Fibroblast of mammary gland (primary cell): Measurements from ENCODE around the gene CHST15.

Experiments
- DNase-seq: peaks from one replicate; pipeline ENCODE4 v3.0.0-alpha.2; 2010; ENCODE audit warnings: low read depth
- H3K4me3 ChIP-seq: 2 replicates; pipeline ENCODE4 v1.5.1; 2011; ENCODE audit warnings: low read depth, mild to moderate bottlenecking, low read length, moderate library complexity; ENCODE audit not compliant: control insufficient read depth
- CTCF ChIP-seq: conservative IDR thresholded peaks from 2 replicates; pipeline ENCODE4 v1.5.1; 2011; ENCODE audit warnings: low read depth, low read length, inconsistent platforms; ENCODE audit not compliant: control insufficient read depth, insufficient read depth

Gene CHST15

GRCh38 chr10:124132876-124133275 lies 39.5 kb upstream of the CHST15 start:
- H3K4me3 ChIP-seq, result no peak overlapping the region
- DNase-seq, result no peak
- no peak for TF ChIP-seq CTCF

GRCh38 chr10:124132306-124132705 lies 38.9 kb upstream of the CHST15 start:
- TF ChIP-seq CTCF, result no peak
- no peak for DNase-seq
- H3K4me3 ChIP-seq, result no peak overlapping the region

GRCh38 chr10:124131172-124131571 lies 37.8 kb upstream of the CHST15 start:
- no peak overlapping the region for H3K4me3 ChIP-seq
- TF ChIP-seq CTCF, result no peak
- no peak for DNase-seq

GRCh38 chr10:124130198-124130900 lies 37.0 kb upstream of the CHST15 start:
- TF ChIP-seq CTCF, result no peak
- no peak overlapping the region for H3K4me3 ChIP-seq
- no peak for DNase-seq

GRCh38 chr10:124129471-124129870 lies 36.1 kb upstream of the CHST15 start:
- no peak overlapping the region for H3K4me3 ChIP-seq
- no peak for DNase-seq
- TF ChIP-seq CTCF, result no peak

GRCh38 chr10:124128811-124129145 lies 35.4 kb upstream of the CHST15 start:
- TF ChIP-seq CTCF, result no peak
- H3K4me3 ChIP-seq, result no peak overlapping the region
- DNase-seq, result no peak
